ENCODE data around the gene IL17RB. TPM values are rescaled to one million over a fixed set of nuclear protein-coding genes. Genes with fewer than 3 reads are reported as not detected.
A peak's percentile ranks its signal among the peaks of the same experiment; 100 is the strongest.

IL17RB gene
- total RNA-seq, 1 donor, result under 0.01 TPM

GRCh38 chr3:53865732-53866499 is 19.5 kb downstream of the IL17RB start:
- Histone ChIP-seq H3K4me1 (ENCODE audit: insufficient read depth, low read length) (no peaks in the 10 kb centered on the region), H3K9me3 (ENCODE audit: low read depth, low read length) (no peaks in the 10 kb centered on the region), H3K27me3 (ENCODE audit: insufficient read depth, low read length) (no peaks in the 10 kb centered on the region), H2AFZ (ENCODE audit: low read length) (no peak overlapping the region), H3K27ac (ENCODE audit: low read depth, low read length) (no peak overlapping the region), H3K4me3 (ENCODE audit: insufficient read depth, low read length) (no peak overlapping the region), H4K20me1 (ENCODE audit: insufficient read depth, low read length) (peaks cover 3% of the 10 kb centered on the region), H3K79me2 (ENCODE audit: insufficient read depth, low read length) (no peaks in the 10 kb centered on the region), H3K4me2 (ENCODE audit: insufficient read depth, low read length) (no peak overlapping the region), H3K36me3 (ENCODE audit: insufficient read depth, low read length) (peaks cover 50% of the 10 kb centered on the region)
- TF ChIP-seq CTCF (IDR thresholded peaks at IDR 0.05; ENCODE audit: extremely low read depth, low read depth, low read length), result no peak
- DNase-seq (ENCODE audit: insufficient read length, low spot score, missing footprints), result no peak

GRCh38 chr3:53880396-53881345 is 34.3 kb downstream of the IL17RB start:
- Histone ChIP-seq H3K4me3 (ENCODE audit: insufficient read depth, low read length) (peak overlapping the region; percentile 90), H3K9me3 (ENCODE audit: low read depth, low read length) (no peaks in the 10 kb centered on the region), H2AFZ (ENCODE audit: low read length) (peak overlapping the region; percentile 88), H3K27me3 (ENCODE audit: insufficient read depth, low read length) (no peaks in the 10 kb centered on the region), H3K79me2 (ENCODE audit: insufficient read depth, low read length) (peaks cover 21% of the 10 kb centered on the region), H3K36me3 (ENCODE audit: insufficient read depth, low read length) (peaks cover 55% of the 10 kb centered on the region), H4K20me1 (ENCODE audit: insufficient read depth, low read length) (peaks cover 2% of the 10 kb centered on the region), H3K4me2 (ENCODE audit: insufficient read depth, low read length) (peak overlapping the region; percentile 87), H3K4me1 (ENCODE audit: insufficient read depth, low read length) (peaks cover 9% of the 10 kb centered on the region), H3K27ac (ENCODE audit: low read depth, low read length) (peak overlapping the region; percentile 80)
- DNase-seq (ENCODE audit: insufficient read length, low spot score, missing footprints), result no peak
- TF ChIP-seq CTCF (IDR thresholded peaks at IDR 0.05; ENCODE audit: extremely low read depth, low read depth, low read length), result no peak

- Histone ChIP-seq H3K27me3 (ENCODE audit: insufficient read depth, low read length) (no peaks in the 10 kb centered on the region), H2AFZ (ENCODE audit: low read length) (peak within 1 kb of the TSS; percentile 88), H3K27ac (ENCODE audit: low read depth, low read length) (peak within 1 kb of the TSS; percentile 80), H3K9me3 (ENCODE audit: low read depth, low read length) (no peaks in the 10 kb centered on the region), H3K4me2 (ENCODE audit: insufficient read depth, low read length) (peak within 1 kb of the TSS; percentile 87), H3K36me3 (ENCODE audit: insufficient read depth, low read length) (peaks cover 51% of the 10 kb centered on the region), H3K4me1 (ENCODE audit: insufficient read depth, low read length) (peaks cover 9% of the 10 kb centered on the region), H3K4me3 (ENCODE audit: insufficient read depth, low read length) (peak within 1 kb of the TSS; percentile 90), H3K79me2 (ENCODE audit: insufficient read depth, low read length) (peaks cover 22% of the 10 kb centered on the region), H4K20me1 (ENCODE audit: insufficient read depth, low read length) (peaks cover 2% of the 10 kb centered on the region)
- TF ChIP-seq CTCF (IDR thresholded peaks at IDR 0.05; ENCODE audit: extremely low read depth, low read depth, low read length), result no peak
- peak; percentile 96 for DNase-seq (ENCODE audit: insufficient read length, low spot score, missing footprints)
Measured at GRCh38 chr3:53881691-53882593, 35.6 kb downstream of the IL17RB start, which contains the start of gene ACTR8. TSS of gene ACTR8 (minus strand) at chr3:53882152. CDS start at chr3:53882101, 51 bp downstream.
